GM18499 (cell line): ENCODE measurements around the gene SCD.
"Not testable (repeated sequence)": the region's sequence is repeated elsewhere in the genome, so short reads cannot be mapped to it uniquely, and the experiment has no call there.

Experiments used
- ATAC-seq: cut with Tn5 transposase; IDR thresholded peaks from one replicate; pipeline ENCODE4 v1.9.1; 2021; ENCODE audit warnings: moderate number of reproducible peaks; ENCODE audit not compliant: insufficient read depth, unreplicated experiment

Gene SCD

GRCh38 chr10:100346765-100347567 is at the start of gene SCD:
TSS of gene SCD (plus strand) at chr10:100347233. CDS start at chr10:100347505, 272 bp downstream.
- ATAC-seq = peak; percentile 71

GRCh38 chr10:100297242-100297641 is 49.8 kb upstream of the SCD start:
- ATAC-seq = no peak

GRCh38 chr10:100301123-100301522 is 45.9 kb upstream of the SCD start:
- not testable (repeated sequence) for ATAC-seq

- ATAC-seq = no peak
These were observed 43.2 kb upstream of the SCD start for GRCh38 chr10:100303724-100304319.

GRCh38 chr10:100304414-100304813 is 42.6 kb upstream of the SCD start:
- no peak for ATAC-seq

- ATAC-seq = no peak
These were observed 40.2 kb upstream of the SCD start for GRCh38 chr10:100306861-100307260.

GRCh38 chr10:100307684-100308083 is 39.3 kb upstream of the SCD start:
- no peak for ATAC-seq

- ATAC-seq = no peak
These were observed 35.7 kb upstream of the SCD start for GRCh38 chr10:100311298-100311697.

GRCh38 chr10:100315615-100316014 is 31.4 kb upstream of the SCD start:
- ATAC-seq = no peak

GRCh38 chr10:100318207-100318606 is 28.8 kb upstream of the SCD start:
- ATAC-seq = no peak

- ATAC-seq = no peak
These were observed 27.2 kb upstream of the SCD start for GRCh38 chr10:100319707-100320402.

- ATAC-seq = no peak
These were observed 21.9 kb upstream of the SCD start for GRCh38 chr10:100325158-100325557.

- peak; percentile 94 for ATAC-seq
These were observed 19.9 kb upstream of the SCD start for GRCh38 chr10:100327007-100327717.

GRCh38 chr10:100327718-100328009 is 19.4 kb upstream of the SCD start:
- no peak for ATAC-seq

- no peak for ATAC-seq
These were observed 18.8 kb upstream of the SCD start for GRCh38 chr10:100328198-100328597.

GRCh38 chr10:100330079-100330478 is 17.0 kb upstream of the SCD start, which contains the start of gene PKD2L1:
TSS of gene PKD2L1 (minus strand) at chr10:100330228. CDS start at chr10:100330103, 125 bp downstream.
- ATAC-seq = no peak

- no peak for ATAC-seq
These were observed 13.9 kb upstream of the SCD start for GRCh38 chr10:100333106-100333505.

- ATAC-seq = no peak
These were observed 13.2 kb upstream of the SCD start for GRCh38 chr10:100333661-100334440.

GRCh38 chr10:100334762-100335161 is 12.3 kb upstream of the SCD start:
- no peak for ATAC-seq

GRCh38 chr10:100338434-100339036 is 8.5 kb upstream of the SCD start:
- ATAC-seq = no peak
